SK-N-SH (cell line): ENCODE measurements around the gene PROC. TPM values are rescaled to one million over a fixed set of nuclear protein-coding genes. Genes with fewer than 3 reads are reported as not detected.

ENCODE experiments used
- CTCF ChIA-PET: fragments of 300-600, 350-600 bp; formaldehyde crosslinking; extraction: SDS; loops from one replicate; lab custom pipeline; 2021; lab: Yijun Ruan, JAX
- POLR2A ChIA-PET: fragments of 350-600 bp; sonication (Branson Sonifier 250); formaldehyde crosslinking; extraction: SDS; loops from one replicate; lab custom pipeline; 2020; ENCODE audit warnings: antibody characterized with exemption, inconsistent platforms; lab: Yijun Ruan, JAX
- DNase-seq: peaks from one replicate; pipeline ENCODE4 v3.0.0; 2012
- H2AFZ ChIP-seq: fragments of 200-600 bp; sonication (generic); 2 replicates; pipeline ENCODE4 v1.8.1; 2016; ENCODE audit warnings: antibody characterized with exemption, mild to moderate bottlenecking, low read depth
- H3F3A ChIP-seq: fragments of 200-600 bp; sonication (generic); replicated peaks from 2 replicates; pipeline ENCODE3; 2016; ENCODE audit warnings: antibody characterized with exemption, mild to moderate bottlenecking; ENCODE audit not compliant: insufficient read depth
- H3K27ac ChIP-seq, 2 experiments: fragments of 200-500 bp in 1 of 2; fragments of 200-600 bp in 1 of 2; sonication (Bioruptor generic) in 1 of 2; sonication (generic), shearing (Covaris generic) in 1 of 2; 2 replicates each; pipeline versions ENCODE4 v1.5.1 to v1.6.1; 2014 to 2016; ENCODE audit warnings: low read depth in 2 of 2, inconsistent platforms in 1 of 2, low read length in 1 of 2, mild to moderate bottlenecking in 1 of 2, mixed read lengths in 1 of 2
- H3K27me3 ChIP-seq: fragments of 200-600 bp; sonication (generic), shearing (Covaris generic); 2 replicates; pipeline ENCODE4 v1.6.1; 2016; ENCODE audit warnings: mixed run types; ENCODE audit not compliant: insufficient read depth
- H3K36me3 ChIP-seq, 2 experiments: fragments of 200-500 bp in 1 of 2; fragments of 200-600 bp in 1 of 2; sonication (Bioruptor generic) in 1 of 2; sonication (generic) in 1 of 2; replicated peaks in 1 of 2; 2 replicates each; pipeline versions ENCODE3 to v1.5.1; 2014 to 2016; ENCODE audit warnings: low read length in 1 of 2, mild to moderate bottlenecking in 1 of 2; ENCODE audit not compliant: insufficient read depth in 2 of 2, control insufficient read depth in 1 of 2
- H3K4me1 ChIP-seq, 2 experiments: fragments of 200-500 bp in 1 of 2; fragments of 200-600 bp in 1 of 2; sonication (Bioruptor generic) in 1 of 2; sonication (generic), shearing (Covaris generic) in 1 of 2; 2 replicates each; pipeline versions ENCODE4 v1.5.1 to v1.6.1; 2014 to 2016; ENCODE audit warnings: low read depth in 1 of 2, low read length in 1 of 2, mixed run types in 1 of 2; ENCODE audit not compliant: insufficient read depth in 2 of 2, control insufficient read depth in 1 of 2
- H3K4me2 ChIP-seq: fragments of 200-600 bp; sonication (generic), shearing (Covaris generic); 2 replicates; pipeline ENCODE4 v1.6.1; 2017; ENCODE audit warnings: mixed run types
- H3K4me3 ChIP-seq, 2 experiments: fragments of 200-500 bp in 1 of 2; fragments of 200-600 bp in 1 of 2; sonication (Bioruptor generic) in 1 of 2; sonication (generic), shearing (Covaris generic) in 1 of 2; 2 replicates each; pipeline versions ENCODE4 v1.5.1 to v1.8.1; 2014 to 2016; ENCODE audit warnings: low read depth in 2 of 2, inconsistent platforms in 1 of 2, low read length in 1 of 2, mild to moderate bottlenecking in 1 of 2, mixed read lengths in 1 of 2, moderate library complexity in 1 of 2
- H3K79me2 ChIP-seq: fragments of 200-600 bp; sonication (generic); 2 replicates; pipeline ENCODE4 v1.8.1; 2017; ENCODE audit warnings: mild to moderate bottlenecking; ENCODE audit not compliant: insufficient read depth
- H3K9ac ChIP-seq: fragments of 200-600 bp; sonication (generic); 2 replicates; pipeline ENCODE4 v1.6.1; 2017; ENCODE audit warnings: mixed run types
- H3K9me2 ChIP-seq: fragments of 200-600 bp; sonication (generic); 2 replicates; pipeline ENCODE4 v1.6.1; 2017; ENCODE audit warnings: mixed run types
- H3K9me3 ChIP-seq: fragments of 200-600 bp; sonication (generic); 2 replicates; pipeline ENCODE4 v1.6.1; 2017; ENCODE audit warnings: mixed run types, mild to moderate bottlenecking, moderate library complexity
- H4K20me1 ChIP-seq: fragments of 200-600 bp; sonication (generic); 2 replicates; pipeline ENCODE4 v1.6.1; 2017; ENCODE audit warnings: mild to moderate bottlenecking, mixed run types; ENCODE audit not compliant: insufficient read depth
- CHD2 ChIP-seq: fragments of 150-350 bp; IDR thresholded peaks from 2 replicates; pipeline ENCODE4 v1.6.1; 2018; ENCODE audit warnings: low read length; ENCODE audit not compliant: partially characterized antibody
- EZH2phosphoT487 ChIP-seq: fragments of 200-600 bp; sonication (generic); IDR thresholded peaks from 2 replicates; pipeline ENCODE4 v1.6.1; 2017; ENCODE audit warnings: low read depth, mixed run types, mild to moderate bottlenecking, antibody characterized with exemption, moderate library complexity, borderline replicate concordance
- FOXM1 ChIP-seq: IDR thresholded peaks from 2 replicates; pipeline ENCODE4 v1.4.0; 2012; ENCODE audit warnings: low read depth, mild to moderate bottlenecking
- GABPA ChIP-seq: IDR thresholded peaks from 2 replicates; pipeline ENCODE4 v1.4.0; 2012; ENCODE audit warnings: low read depth, mild to moderate bottlenecking
- JUND ChIP-seq: IDR thresholded peaks from 2 replicates; pipeline ENCODE4 v1.4.0; 2012
- NFIC ChIP-seq: IDR thresholded peaks from 2 replicates; pipeline ENCODE4 v1.4.0; 2012; ENCODE audit warnings: borderline replicate concordance
- RFX5 ChIP-seq: IDR thresholded peaks from 2 replicates; pipeline ENCODE4 v1.6.1; 2012; ENCODE audit warnings: mild to moderate bottlenecking, improper control_type of control experiment, low read length
- RXRA ChIP-seq: IDR thresholded peaks from 2 replicates; pipeline ENCODE4 v1.4.0; 2012; ENCODE audit warnings: low read depth, mild to moderate bottlenecking, borderline replicate concordance
- SIN3A ChIP-seq: IDR thresholded peaks from 2 replicates; pipeline ENCODE4 v1.6.1; 2012; ENCODE audit warnings: low read depth, mild to moderate bottlenecking, low read length, moderate library complexity, borderline replicate concordance
- TAF1 ChIP-seq: IDR thresholded peaks from 2 replicates; pipeline ENCODE4 v1.6.1; 2012; ENCODE audit warnings: low read depth, mild to moderate bottlenecking, low read length, moderate library complexity, borderline replicate concordance
- TCF12 ChIP-seq: IDR thresholded peaks from 2 replicates; pipeline ENCODE4 v1.4.0; 2012
- TEAD4 ChIP-seq: IDR thresholded peaks from 2 replicates; pipeline ENCODE4 v1.4.0; 2012; ENCODE audit warnings: mild to moderate bottlenecking, borderline replicate concordance; ENCODE audit not compliant: insufficient read depth
- USF1 ChIP-seq: IDR thresholded peaks from 2 replicates; pipeline ENCODE4 v1.4.0; 2012; ENCODE audit warnings: low read depth, borderline replicate concordance
- USF2 ChIP-seq: fragments of 150-350 bp; IDR thresholded peaks from 2 replicates; pipeline ENCODE4 v1.6.1; 2017; ENCODE audit warnings: antibody characterized with exemption, low read length, low read depth, borderline replicate concordance
- YY1 ChIP-seq: IDR thresholded peaks from 2 replicates; pipeline ENCODE4 v1.4.0; 2012; ENCODE audit warnings: low read depth, mild to moderate bottlenecking
- WGBS: methylation state at CpG from one replicate; pipeline ENCODE4 v1.1.6; 2017; ENCODE audit warnings: low lambda C conversion rate; 5-methylcytosine and 5-hydroxymethylcytosine counted together
- polyA plus RNA-seq, 3 experiments: library from polyadenylated mRNA; depleted of rRNA; stranded (reverse); fragments of >200 nt; gene quantifications; 2 replicates each; pipeline ENCODE4 v1.2.3, GENCODE V29; 2012
- TF ChIP-seq, protein P1 (sequence below): fragments of 200-600 bp; sonication (generic); IDR thresholded peaks from 2 replicates; pipeline ENCODE4 v1.6.1; 2017; ENCODE audit warnings: antibody characterized with exemption, mild to moderate bottlenecking, moderate library complexity
- TF ChIP-seq, protein P2 (sequence below): IDR thresholded peaks from 2 replicates; pipeline ENCODE4 v1.6.1; 2012; ENCODE audit warnings: mild to moderate bottlenecking, low read depth, low read length, moderate library complexity

Gene PROC
- polyA plus RNA-seq, 1 of the 3 experiments (the other 2 are of a cell fraction): 0.10 TPM

DNA sequence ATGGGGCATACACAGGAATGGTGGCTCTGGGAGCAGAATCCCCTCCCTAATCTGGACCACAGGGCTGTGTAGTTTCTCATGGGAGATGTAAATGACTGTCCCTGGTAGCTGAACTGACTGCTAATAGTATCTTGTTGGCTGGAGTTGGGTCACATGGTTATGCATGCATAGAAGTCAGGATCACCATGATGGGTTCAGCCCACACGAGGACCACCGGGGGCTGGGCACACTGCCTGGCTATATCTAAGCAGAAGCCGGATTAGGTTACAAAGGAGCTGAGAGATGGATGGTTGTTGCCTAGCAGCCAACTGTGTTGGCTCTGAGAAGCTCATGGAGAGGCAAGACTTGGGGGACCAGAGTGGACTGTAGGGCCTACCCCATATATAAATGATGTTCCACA lies 23.7 kb upstream of the PROC start (continued):
- TF ChIP-seq, protein P1, sequence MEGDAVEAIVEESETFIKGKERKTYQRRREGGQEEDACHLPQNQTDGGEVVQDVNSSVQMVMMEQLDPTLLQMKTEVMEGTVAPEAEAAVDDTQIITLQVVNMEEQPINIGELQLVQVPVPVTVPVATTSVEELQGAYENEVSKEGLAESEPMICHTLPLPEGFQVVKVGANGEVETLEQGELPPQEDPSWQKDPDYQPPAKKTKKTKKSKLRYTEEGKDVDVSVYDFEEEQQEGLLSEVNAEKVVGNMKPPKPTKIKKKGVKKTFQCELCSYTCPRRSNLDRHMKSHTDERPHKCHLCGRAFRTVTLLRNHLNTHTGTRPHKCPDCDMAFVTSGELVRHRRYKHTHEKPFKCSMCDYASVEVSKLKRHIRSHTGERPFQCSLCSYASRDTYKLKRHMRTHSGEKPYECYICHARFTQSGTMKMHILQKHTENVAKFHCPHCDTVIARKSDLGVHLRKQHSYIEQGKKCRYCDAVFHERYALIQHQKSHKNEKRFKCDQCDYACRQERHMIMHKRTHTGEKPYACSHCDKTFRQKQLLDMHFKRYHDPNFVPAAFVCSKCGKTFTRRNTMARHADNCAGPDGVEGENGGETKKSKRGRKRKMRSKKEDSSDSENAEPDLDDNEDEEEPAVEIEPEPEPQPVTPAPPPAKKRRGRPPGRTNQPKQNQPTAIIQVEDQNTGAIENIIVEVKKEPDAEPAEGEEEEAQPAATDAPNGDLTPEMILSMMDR: no peak
- TF ChIP-seq TCF12 (no peak), TAF1 (no peak)

- ChIA-PET CTCF (interaction anchor here (1.0 kb wide), 1 partner anchor 18 kb away, joined by 3 read pairs; no protein-coding TSS in a partner anchor), POLR2A (no interaction called here)
- Histone ChIP-seq H3K36me3 (peaks cover 0 to 8% of the 10 kb centered on the region in 2 experiments), H3K9me2 (no peaks in the 10 kb centered on the region), H2AFZ (peak overlapping the region; percentile 65; the same call in 1 of the 2 replicates), H3K27me3 (no peaks in the 10 kb centered on the region), H3K79me2 (no peaks in the 10 kb centered on the region), H3K4me1 (peaks cover 10 to 21% of the 10 kb centered on the region in 2 experiments; a peak in 3 of 4 replicates), H3K27ac (peak overlapping the region; percentile 50 to 84), H3F3A (peaks cover 21% of the 10 kb centered on the region), H3K4me2 (peak overlapping the region; percentile 53; the same call in 1 of the 2 replicates), H3K4me3 (no peak overlapping the region), H4K20me1 (no peaks in the 10 kb centered on the region), H3K9ac (0 out of 2 replicates have a peak overlapping the region, but pooled peaks have one; percentile 26), H3K9me3 (no peaks in the 10 kb centered on the region)
- TF ChIP-seq CHD2 (no peak), YY1 (no peak), RXRA (no peak), NFIC (no peak), JUND (no peak), USF1 (no peak), USF2 (no peak), RFX5 (no peak), TEAD4 (no peak), FOXM1 (no peak), EZH2phosphoT487 (no peak), GABPA (no peak), SIN3A (no peak)
- TF ChIP-seq, protein P2, sequence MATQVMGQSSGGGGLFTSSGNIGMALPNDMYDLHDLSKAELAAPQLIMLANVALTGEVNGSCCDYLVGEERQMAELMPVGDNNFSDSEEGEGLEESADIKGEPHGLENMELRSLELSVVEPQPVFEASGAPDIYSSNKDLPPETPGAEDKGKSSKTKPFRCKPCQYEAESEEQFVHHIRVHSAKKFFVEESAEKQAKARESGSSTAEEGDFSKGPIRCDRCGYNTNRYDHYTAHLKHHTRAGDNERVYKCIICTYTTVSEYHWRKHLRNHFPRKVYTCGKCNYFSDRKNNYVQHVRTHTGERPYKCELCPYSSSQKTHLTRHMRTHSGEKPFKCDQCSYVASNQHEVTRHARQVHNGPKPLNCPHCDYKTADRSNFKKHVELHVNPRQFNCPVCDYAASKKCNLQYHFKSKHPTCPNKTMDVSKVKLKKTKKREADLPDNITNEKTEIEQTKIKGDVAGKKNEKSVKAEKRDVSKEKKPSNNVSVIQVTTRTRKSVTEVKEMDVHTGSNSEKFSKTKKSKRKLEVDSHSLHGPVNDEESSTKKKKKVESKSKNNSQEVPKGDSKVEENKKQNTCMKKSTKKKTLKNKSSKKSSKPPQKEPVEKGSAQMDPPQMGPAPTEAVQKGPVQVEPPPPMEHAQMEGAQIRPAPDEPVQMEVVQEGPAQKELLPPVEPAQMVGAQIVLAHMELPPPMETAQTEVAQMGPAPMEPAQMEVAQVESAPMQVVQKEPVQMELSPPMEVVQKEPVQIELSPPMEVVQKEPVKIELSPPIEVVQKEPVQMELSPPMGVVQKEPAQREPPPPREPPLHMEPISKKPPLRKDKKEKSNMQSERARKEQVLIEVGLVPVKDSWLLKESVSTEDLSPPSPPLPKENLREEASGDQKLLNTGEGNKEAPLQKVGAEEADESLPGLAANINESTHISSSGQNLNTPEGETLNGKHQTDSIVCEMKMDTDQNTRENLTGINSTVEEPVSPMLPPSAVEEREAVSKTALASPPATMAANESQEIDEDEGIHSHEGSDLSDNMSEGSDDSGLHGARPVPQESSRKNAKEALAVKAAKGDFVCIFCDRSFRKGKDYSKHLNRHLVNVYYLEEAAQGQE: no peak
- no peak for DNase-seq
- WGBS: 83% methylated on average over 8 of the region's 9 CpGs
Measured at GRCh38 chr2:127397568-127398238, 20.5 kb upstream of the PROC start.
